Duodenal mucosa (tissue), 2 donors: Measurements from ENCODE around the gene PROB1.

Experiments
- H3K27ac ChIP-seq: one replicate; pipeline ENCODE4 v1.7.0; 2013; ENCODE audit warnings: low read depth, low read length
- H3K27me3 ChIP-seq, 2 donors: one replicate each; pipeline ENCODE4 v1.7.0; 2013; ENCODE audit warnings: low read length in 2 of 2, control low read depth in 1 of 2; ENCODE audit not compliant: insufficient read depth in 2 of 2, control insufficient read depth in 1 of 2
- H3K36me3 ChIP-seq, 2 donors: one replicate each; pipeline ENCODE4 v1.7.0; 2013; ENCODE audit warnings: low read length in 2 of 2, control low read depth in 1 of 2; ENCODE audit not compliant: insufficient read depth in 2 of 2, control insufficient read depth in 1 of 2
- H3K4me1 ChIP-seq, 2 donors: one replicate each; pipeline ENCODE4 v1.7.0; 2013; ENCODE audit warnings: low read length in 2 of 2, control low read depth in 1 of 2; ENCODE audit not compliant: insufficient read depth in 2 of 2, control insufficient read depth in 1 of 2
- H3K4me3 ChIP-seq, 2 donors: one replicate each; pipeline ENCODE4 v1.7.0; 2013; ENCODE audit warnings: low read length in 2 of 2, low read depth in 1 of 2
- H3K9ac ChIP-seq, 2 donors: one replicate each; pipeline ENCODE4 v1.7.0; 2013; ENCODE audit warnings: low read length in 2 of 2, low read depth in 1 of 2
- H3K9me3 ChIP-seq, 2 donors: one replicate each; pipeline ENCODE4 v1.7.0; 2013; ENCODE audit warnings: low read length in 2 of 2, control low read depth in 1 of 2; ENCODE audit not compliant: control insufficient read depth in 1 of 2

The PROB1 gene

DNA sequence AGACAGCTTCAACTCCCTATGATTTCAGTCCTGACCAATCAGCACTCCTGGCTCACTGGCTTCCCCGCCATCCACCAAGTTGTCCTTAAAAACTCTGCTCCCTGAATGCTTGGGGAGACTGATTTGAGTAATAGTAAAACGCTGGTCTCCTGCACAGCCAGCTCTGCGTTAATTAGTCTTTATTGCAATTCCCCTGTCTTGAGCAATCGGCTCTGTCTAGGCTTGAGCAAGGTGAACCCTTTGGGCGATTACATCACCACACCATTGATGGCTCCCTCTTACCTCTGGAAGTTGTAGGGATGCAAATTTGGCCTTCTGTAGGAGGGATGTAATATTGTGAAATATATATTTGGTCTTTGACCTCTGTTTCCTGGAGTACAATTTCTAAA is 8.9 kb downstream of the PROB1 start:
- Histone ChIP-seq H3K4me1 (peaks cover 58 to 69% of the 10 kb centered on the region in 2 donors), H3K36me3 (no peaks in the 10 kb centered on the region), H3K9me3 (no peaks in the 10 kb centered on the region), H3K9ac (no peak overlapping the region), H3K4me3 (no peak overlapping the region), H3K27me3 (no peaks in the 10 kb centered on the region), H3K27ac (no peak overlapping the region)

DNA sequence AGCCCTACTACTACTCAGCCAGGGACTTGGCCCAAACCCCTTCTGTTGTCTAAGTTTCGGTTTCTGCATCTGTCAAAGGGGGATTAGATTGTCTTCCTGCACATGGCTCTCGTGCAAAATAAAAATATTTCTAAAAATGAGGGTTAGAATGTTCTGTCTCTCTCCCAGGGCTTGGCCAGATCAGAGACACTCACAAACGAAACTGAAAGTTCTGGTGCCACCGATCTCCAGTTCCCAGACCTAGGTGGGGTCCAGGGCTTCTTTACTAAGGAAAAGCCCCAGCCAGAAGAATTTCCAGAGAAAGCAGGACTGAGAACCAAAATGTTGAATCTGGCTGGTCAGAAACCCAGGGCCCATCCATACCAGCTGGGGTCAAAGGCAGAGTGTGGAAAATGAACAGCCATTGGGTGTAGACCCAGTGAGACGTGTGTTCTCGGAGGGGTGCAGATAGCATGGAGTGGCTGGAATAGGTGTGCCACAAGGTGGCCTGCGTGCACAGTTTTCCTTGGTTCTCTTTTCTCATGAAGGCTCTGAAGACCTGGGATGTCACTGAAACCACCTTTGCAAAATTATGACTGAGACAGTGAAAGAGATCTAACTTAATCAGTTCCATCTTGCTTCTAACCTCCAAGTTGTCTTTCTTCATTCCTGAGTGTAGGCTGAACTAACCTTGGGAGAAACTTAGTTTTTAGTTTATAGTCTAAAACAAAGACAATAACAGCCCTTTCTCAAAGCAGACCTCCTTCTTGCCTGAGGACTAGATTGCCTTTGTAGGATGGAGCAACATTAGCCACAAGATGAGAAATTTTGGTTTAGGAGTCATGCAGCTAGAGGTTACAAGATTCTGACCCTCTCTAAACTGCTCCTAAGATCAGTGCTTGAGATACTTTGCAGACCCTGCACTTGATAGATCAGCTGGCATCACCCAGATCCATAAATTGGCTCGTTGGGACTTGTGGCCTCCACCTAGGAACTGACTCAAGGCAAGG is 9.5 kb downstream of the PROB1 start:
- Histone ChIP-seq H3K9ac (peak overlapping the region; percentile 48 to 54), H3K36me3 (no peaks in the 10 kb centered on the region), H3K4me1 (peaks cover 51 to 62% of the 10 kb centered on the region in 2 donors), H3K9me3 (no peaks in the 10 kb centered on the region), H3K27me3 (no peaks in the 10 kb centered on the region), H3K27ac (peak overlapping the region; percentile 69), H3K4me3 (peak overlapping the region; percentile 67 to 70)

DNA sequence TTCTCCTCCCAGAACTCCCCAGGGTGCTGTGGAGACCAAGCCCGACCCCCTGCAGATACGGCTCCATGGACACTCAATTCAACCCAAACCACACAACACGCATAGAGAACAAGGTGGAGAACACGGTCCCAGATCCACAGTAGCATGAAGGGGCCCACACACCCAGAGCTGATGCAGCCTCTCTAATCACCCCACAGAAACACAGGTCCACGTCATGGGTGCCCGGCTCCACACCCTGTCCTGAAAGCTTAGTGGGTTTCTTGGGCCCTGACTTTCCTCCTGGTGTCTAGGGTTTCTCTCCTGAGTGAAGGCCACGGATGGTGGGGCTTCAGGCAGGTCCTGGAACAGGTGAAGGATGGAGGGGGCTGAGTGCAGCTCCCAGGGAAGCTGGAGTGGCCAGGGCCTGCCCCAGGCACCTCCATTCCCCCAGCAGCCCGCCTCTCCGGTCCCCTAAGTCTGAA is 10.3 kb downstream of the PROB1 start:
- Histone ChIP-seq H3K4me3 (peak overlapping the region; percentile 67 to 70), H3K9ac (peak overlapping the region; percentile 48 to 54), H3K36me3 (no peaks in the 10 kb centered on the region), H3K9me3 (no peaks in the 10 kb centered on the region), H3K27me3 (no peaks in the 10 kb centered on the region), H3K4me1 (peaks cover 51 to 60% of the 10 kb centered on the region in 2 donors), H3K27ac (peak overlapping the region; percentile 69)

DNA sequence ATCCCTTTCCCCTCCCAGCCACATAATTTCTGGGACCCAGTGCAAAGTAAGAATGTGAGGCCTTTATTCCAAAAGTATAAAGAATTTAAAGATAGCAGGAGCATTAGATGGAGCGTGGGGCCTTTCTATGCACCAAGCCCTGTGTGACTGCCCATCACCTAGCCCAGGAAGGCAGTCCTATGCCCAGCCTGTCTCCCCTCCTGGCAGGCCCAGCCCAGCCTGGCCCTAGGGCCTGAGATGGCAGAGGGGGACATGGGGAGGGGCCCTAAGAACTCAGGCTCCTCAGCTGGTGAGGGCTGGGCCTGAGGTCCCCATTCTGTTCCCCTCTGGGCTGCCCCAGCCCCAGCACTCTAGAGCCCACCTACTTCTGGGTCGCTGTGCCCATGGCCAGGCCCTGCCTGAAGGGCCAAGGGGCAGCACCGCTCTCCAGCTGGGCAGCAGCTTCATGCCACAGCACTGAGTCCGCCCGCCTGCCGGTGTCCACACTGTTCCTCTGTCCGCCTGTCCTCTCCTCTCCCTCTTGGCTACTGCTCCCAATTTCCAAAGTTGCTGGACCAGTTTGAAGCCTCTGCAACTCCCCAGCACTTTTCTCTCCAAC is 10.8 kb downstream of the PROB1 start:
- Histone ChIP-seq H3K9me3 (no peaks in the 10 kb centered on the region), H3K36me3 (no peaks in the 10 kb centered on the region), H3K27me3 (no peaks in the 10 kb centered on the region), H3K4me1 (peaks cover 57 to 60% of the 10 kb centered on the region in 2 donors), H3K4me3 (peak overlapping the region; percentile 67 to 70), H3K9ac (peak overlapping the region; percentile 48 to 54), H3K27ac (no peak overlapping the region)

DNA sequence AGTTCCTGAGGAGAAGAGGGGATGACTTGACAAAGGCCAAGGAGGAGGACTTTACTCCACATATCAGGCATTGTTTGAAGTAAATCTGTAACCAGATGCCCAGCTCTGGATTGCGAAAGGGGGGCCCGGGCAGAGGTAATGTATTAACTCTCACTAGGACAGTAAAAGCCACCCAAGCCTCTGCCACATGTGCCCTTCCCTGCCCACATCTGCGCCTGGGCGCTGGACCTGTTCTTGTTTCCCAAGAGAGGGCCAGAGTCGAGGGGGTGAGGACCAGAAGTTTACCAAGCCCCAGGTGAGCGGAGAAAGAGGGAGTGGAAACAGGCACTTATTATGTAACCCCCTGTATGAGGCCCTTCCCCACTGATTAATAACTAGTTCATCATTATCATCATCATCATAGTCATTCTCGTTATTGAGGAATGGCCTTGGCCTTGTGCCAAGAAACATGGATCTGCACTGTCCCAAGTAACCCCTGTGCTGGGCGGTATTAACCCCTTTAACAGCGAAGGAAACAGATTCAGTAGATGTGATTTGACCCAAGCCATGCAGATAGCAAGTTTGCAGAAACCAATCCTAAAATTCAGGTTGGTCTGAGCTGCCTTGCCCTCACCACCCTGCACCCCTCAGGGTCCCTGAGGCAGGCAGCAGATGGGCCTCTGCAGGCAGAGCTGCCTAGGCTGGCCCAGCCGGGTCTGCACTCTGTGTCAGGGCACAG is 11.5 kb downstream of the PROB1 start, which contains the start of gene SLC23A1:
Gene SLC23A1, minus strand, starts transcription at position 23 of the 718 bp plus-strand sequence. CDS start 44 bp downstream, outside the sequence.
- Histone ChIP-seq H3K27me3 (no peaks in the 10 kb centered on the region), H3K4me3 (peak within 1 kb of the TSS; percentile 5 to 70), H3K27ac (no peak within 1 kb of the TSS), H3K4me1 (peaks cover 62 to 65% of the 10 kb centered on the region in 2 donors), H3K9ac (peak within 1 kb of the TSS in 1 of 2 donors; percentile 48), H3K9me3 (no peaks in the 10 kb centered on the region), H3K36me3 (no peaks in the 10 kb centered on the region)

DNA sequence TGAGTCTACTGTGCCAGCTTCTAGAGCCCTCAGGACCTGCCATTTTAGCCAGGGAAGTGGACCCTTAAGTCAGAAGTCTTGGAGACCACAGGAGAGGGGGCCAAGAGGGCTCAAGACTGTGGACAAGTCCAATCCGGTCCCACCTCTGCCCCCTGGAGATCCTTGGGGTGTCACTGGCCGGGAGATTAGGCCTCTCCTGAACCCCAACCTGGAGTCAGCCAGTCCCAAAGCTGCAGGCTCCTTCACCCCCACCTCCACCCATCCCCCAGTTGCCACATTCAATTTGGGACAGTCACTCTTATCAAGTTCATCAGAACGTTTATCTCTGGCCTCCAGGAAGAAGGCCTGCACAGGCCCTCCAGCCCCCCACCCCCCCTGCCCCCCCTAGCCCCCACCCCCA is 12.1 kb downstream of the PROB1 start:
- Histone ChIP-seq H3K4me3 (peak overlapping the region in 1 of 2 donors; percentile 36), H3K27ac (no peak overlapping the region), H3K4me1 (peaks cover 57 to 62% of the 10 kb centered on the region in 2 donors), H3K9ac (peak overlapping the region in 1 of 2 donors; percentile 10), H3K36me3 (peaks cover 0 to 3% of the 10 kb centered on the region in 2 donors), H3K9me3 (no peaks in the 10 kb centered on the region), H3K27me3 (no peaks in the 10 kb centered on the region)

DNA sequence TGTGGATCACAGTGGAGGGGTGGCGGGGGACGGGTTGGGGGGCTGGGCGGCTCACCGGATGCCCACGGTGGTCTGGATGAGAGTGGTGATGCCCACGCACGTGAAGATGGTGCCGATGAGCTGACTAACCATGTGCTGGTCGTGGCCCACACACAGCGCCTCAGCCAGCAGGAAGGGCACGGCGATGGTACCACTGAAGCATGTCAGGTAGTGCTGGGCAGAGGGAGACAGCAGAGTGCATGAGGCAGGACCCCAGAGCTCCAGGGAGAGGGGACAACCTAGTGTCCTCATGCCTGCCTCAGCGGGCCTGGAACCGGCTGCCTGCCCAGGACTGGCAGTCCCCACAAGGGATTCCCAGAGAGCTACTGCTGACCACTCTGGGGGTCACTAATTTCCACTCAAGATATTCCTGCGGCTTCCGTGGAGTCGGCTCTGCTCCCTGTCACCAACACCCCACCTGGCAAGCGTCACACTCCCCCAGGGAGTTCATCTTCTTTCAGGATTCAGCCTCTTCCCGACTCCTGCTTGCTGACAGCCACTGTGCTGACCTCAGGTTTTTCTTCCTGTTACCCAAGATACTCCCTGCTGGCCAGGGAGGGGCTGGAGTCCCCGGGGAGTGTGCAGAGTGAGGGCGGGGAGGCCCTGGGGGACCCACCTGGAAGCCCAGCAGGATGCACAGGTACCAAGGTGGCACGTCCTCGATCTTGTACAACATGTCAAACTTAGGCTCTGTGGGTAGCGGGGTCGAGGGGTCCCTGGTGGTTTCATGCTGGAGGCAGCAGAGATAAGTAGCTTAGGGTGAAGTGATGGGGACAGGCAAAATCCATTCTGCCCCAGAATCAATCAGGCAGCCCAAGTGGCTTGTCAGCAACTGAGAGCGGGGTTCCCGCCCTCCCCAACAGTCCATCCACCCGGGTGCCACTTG is 12.8 kb downstream of the PROB1 start:
- H3K27ac ChIP-seq = no peak overlapping the region

DNA sequence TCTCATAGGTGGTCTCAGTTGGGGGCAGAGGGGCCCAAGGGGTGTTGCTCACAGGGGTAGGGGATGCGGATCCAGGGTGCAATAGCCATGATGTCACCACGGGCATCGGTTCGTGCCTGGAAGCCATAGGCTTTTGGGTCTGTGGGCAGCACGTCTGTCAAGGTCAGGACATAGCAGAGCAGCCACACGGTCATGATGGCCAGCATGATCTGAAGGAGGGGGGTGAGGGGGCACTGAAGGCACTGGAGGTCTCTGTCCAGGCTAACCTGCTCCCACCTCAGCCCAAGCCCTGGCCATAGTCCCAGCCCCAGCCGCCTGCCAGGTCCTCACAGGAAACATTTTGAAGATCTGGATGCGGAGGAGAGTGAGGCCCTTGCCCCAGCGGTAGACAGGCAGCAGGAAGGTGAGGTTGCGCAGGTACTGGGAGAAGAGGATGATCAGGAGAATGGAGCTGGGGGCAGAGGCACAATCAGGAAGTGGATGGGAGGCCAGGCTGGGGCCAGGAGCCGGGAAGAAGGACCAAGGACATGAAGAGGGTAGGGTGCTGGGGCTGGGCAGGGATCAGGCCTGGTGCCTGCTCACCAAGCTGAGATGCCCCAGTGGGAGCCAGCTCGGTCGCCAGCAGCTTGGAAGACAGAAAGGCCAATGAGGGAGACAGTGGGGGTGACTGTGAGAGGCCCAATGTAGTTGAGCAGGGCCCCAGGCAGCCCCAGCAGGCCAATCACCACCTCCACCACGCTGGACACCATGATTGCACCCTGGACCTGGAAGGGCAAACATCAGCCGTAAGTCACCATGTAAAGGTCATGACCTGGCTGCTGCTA is 15.1 kb downstream of the PROB1 start:
- no peak overlapping the region for H3K9ac ChIP-seq
- H3K9me3 ChIP-seq = no peaks in the 10 kb centered on the region
- peak overlapping the region in 1 of 2 donors; percentile 21 for H3K4me3 ChIP-seq
- peaks cover 43 to 46% of the 10 kb centered on the region in 2 donors for H3K4me1 ChIP-seq
- H3K27ac ChIP-seq = no peak overlapping the region
- peaks cover 0 to 11% of the 10 kb centered on the region in 2 donors for H3K36me3 ChIP-seq
- H3K27me3 ChIP-seq = no peaks in the 10 kb centered on the region

More for the DNA sequence above, 12.8 kb downstream of the PROB1 start:
- H3K9me3 ChIP-seq = no peaks in the 10 kb centered on the region
- peaks cover 0 to 7% of the 10 kb centered on the region in 2 donors for H3K36me3 ChIP-seq
- peak overlapping the region; percentile 5 to 36 for H3K4me3 ChIP-seq
- H3K27me3 ChIP-seq = no peaks in the 10 kb centered on the region
- H3K4me1 ChIP-seq = peaks cover 51 to 57% of the 10 kb centered on the region in 2 donors
- H3K9ac ChIP-seq = peak overlapping the region in 1 of 2 donors; percentile 10
